ENCODE measurements around the gene ACTG2.

GRCh38 chr2:73942664-73943063 is 49.9 kb downstream of the ACTG2 start:
- no peak for TF ChIP-seq CTCF (IDR thresholded peaks at IDR 0.05)
- no peak for TF ChIP-seq POLR2A (IDR thresholded peaks at IDR 0.05)

Data from uterus (tissue), 2 donors.